ENCODE data around the gene SMIM45.

SMIM45 gene

DNA sequence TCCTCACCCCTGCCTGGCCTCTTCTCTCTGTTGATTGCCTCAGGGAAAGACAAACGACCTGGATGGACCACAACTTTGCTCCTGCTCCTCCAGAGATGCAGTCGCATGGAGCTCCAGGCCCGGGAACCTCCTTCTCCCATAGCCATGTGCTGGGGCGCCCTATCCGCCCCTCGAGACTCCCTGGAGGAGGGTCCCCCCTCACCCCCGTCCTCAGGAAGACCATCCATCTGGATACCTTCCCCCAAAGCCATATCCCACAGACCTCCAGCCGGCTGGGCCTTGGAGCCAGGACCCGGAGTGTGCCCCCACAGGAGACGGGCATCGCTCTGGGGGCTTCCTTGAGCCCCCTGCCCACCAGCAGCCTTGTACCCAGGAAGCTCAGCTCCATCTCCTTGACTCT is 19.5 kb downstream of the SMIM45 start:
- no peak overlapping the region for H3K4me2 ChIP-seq (ENCODE audit: insufficient read depth, low read length)
- TF ChIP-seq MYC (IDR thresholded peaks at IDR 0.05; ENCODE audit: low read depth, low read length) (no peak), POLR2AphosphoS5 (IDR thresholded peaks at IDR 0.05; ENCODE audit: insufficient read depth, low read depth, low read length) (no peak), GATA2 (IDR thresholded peaks at IDR 0.05; ENCODE audit: insufficient read depth, insufficient read length, low read depth, low read length) (no peak), JUN (IDR thresholded peaks at IDR 0.05; ENCODE audit: borderline replicate concordance, insufficient read depth, insufficient read length, low read depth) (no peak), EZH2 (IDR thresholded peaks at IDR 0.05; ENCODE audit: borderline replicate concordance, low read depth, low read length, severe bottlenecking) (no peak), FOS (IDR thresholded peaks at IDR 0.05; ENCODE audit: borderline replicate concordance, insufficient read depth, low read length) (no peak), POLR2A (IDR thresholded peaks at IDR 0.05; ENCODE audit: low read depth, low read length) (no peak)
- TF ChIP-seq, protein P1, sequence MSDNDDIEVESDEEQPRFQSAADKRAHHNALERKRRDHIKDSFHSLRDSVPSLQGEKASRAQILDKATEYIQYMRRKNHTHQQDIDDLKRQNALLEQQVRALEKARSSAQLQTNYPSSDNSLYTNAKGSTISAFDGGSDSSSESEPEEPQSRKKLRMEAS (IDR thresholded peaks at IDR 0.05; ENCODE audit: insufficient read depth, insufficient read length), result no peak
- TF ChIP-seq, protein P2, sequence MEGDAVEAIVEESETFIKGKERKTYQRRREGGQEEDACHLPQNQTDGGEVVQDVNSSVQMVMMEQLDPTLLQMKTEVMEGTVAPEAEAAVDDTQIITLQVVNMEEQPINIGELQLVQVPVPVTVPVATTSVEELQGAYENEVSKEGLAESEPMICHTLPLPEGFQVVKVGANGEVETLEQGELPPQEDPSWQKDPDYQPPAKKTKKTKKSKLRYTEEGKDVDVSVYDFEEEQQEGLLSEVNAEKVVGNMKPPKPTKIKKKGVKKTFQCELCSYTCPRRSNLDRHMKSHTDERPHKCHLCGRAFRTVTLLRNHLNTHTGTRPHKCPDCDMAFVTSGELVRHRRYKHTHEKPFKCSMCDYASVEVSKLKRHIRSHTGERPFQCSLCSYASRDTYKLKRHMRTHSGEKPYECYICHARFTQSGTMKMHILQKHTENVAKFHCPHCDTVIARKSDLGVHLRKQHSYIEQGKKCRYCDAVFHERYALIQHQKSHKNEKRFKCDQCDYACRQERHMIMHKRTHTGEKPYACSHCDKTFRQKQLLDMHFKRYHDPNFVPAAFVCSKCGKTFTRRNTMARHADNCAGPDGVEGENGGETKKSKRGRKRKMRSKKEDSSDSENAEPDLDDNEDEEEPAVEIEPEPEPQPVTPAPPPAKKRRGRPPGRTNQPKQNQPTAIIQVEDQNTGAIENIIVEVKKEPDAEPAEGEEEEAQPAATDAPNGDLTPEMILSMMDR (IDR thresholded peaks at IDR 0.05; ENCODE audit: extremely low read depth in 1 of 2, insufficient read depth in 1 of 2, low read depth in 1 of 2, low read length in 2 of 2), result no peak
- no peak for DNase-seq (ENCODE audit: low read depth, low spot score)
- ChIA-PET POLR2A (no interaction called here), CTCF (interaction anchor here (1.1 to 1.7 kb wide), 3 partner anchors 9 to 473 kb away, joined by 3 to 8 read pairs (median 3); no protein-coding TSS in a partner anchor)
- no peak for FAIRE-seq
- no peaks in the 10 kb centered on the region for H3K79me2 ChIP-seq (ENCODE audit: control insufficient read depth, insufficient read depth, low read length)
- no peak overlapping the region for H3K9ac ChIP-seq (replicated peaks; ENCODE audit: extremely low read depth, insufficient read depth, low read length)
- no peak overlapping the region for H3K4me3 ChIP-seq (replicated peaks in 1 of 3; ENCODE audit: insufficient read depth in 1 of 3, low read depth in 1 of 3, low read length in 3 of 3)
- H3K9me1 ChIP-seq (replicated peaks; ENCODE audit: control insufficient read depth, extremely low read depth, insufficient read depth, low read length), result no peaks in the 10 kb centered on the region
- dilution Hi-C loops (cut with MboI; ENCODE audit: extremely low pct_ligation_motif_present, low sequenced_read_pairs) (no loop called here), intact Hi-C loops (cut with micrococcal nuclease) (no loop called here)
- H3K4me1 ChIP-seq (ENCODE audit: control insufficient read depth, extremely low read depth, insufficient read depth, low read length), result peaks cover 6% of the 10 kb centered on the region
- H3K36me3 ChIP-seq (ENCODE audit: control insufficient read depth in 2 of 2, extremely low read depth in 1 of 2, insufficient read depth in 2 of 2, low read length in 2 of 2), result no peaks in the 10 kb centered on the region
- no TSS peak for BruUV-seq (replicated peaks)
- H2AFZ ChIP-seq (ENCODE audit: low read depth, low read length), result no peak overlapping the region
- H3K9me3 ChIP-seq (replicated peaks; ENCODE audit: control insufficient read depth, insufficient read depth, low read length), result no peaks in the 10 kb centered on the region
- H3K27me3 ChIP-seq (ENCODE audit: control insufficient read depth in 2 of 2, insufficient read depth in 2 of 2, low read length in 2 of 2), result peaks cover 12 to 18% of the 10 kb centered on the region in 2 experiments
- no peak overlapping the region for H3K27ac ChIP-seq (ENCODE audit: insufficient read depth, low read depth, low read length)
- no peaks in the 10 kb centered on the region for H4K20me1 ChIP-seq (replicated peaks; ENCODE audit: control insufficient read depth, extremely low read depth, insufficient read depth, low read length)

Data from endothelial cell of umbilical vein (primary cell).